Lung (tissue), 12 donors: ENCODE measurements around the gene PPP1R13B. TPM values are rescaled to one million over a fixed set of nuclear protein-coding genes. Genes with fewer than 3 reads are reported as not detected.

ENCODE experiments used
- ATAC-seq: fragments of 200-7000 bp; cut with Tn5 transposase; one replicate; pipeline ENCODE4 v1.9.1; 2020; ENCODE audit warnings: moderate number of reproducible peaks; ENCODE audit not compliant: insufficient read depth, low FRiP score
- DNase-seq, 3 donors: peaks; one replicate each; pipeline ENCODE4 v3.0.0-alpha.2; 2013 to 2017
- H3K27ac ChIP-seq, 2 donors: one replicate each; pipeline ENCODE4 v1.5.1; 2013; ENCODE audit warnings: mild to moderate bottlenecking in 2 of 2, moderate library complexity in 2 of 2, control low read depth in 1 of 2, inconsistent platforms in 1 of 2, low read depth in 1 of 2, low read length in 1 of 2
- H3K27me3 ChIP-seq, 3 donors: one replicate each; pipeline ENCODE4 v1.5.1; 2013; ENCODE audit warnings: low read length in 2 of 3; ENCODE audit not compliant: control insufficient read depth in 3 of 3, insufficient read depth in 3 of 3
- H3K36me3 ChIP-seq, 4 donors: one replicate each; pipeline ENCODE4 v1.5.1; 2013; ENCODE audit warnings: low read length in 4 of 4, mild to moderate bottlenecking in 1 of 4, moderate library complexity in 1 of 4; ENCODE audit not compliant: control insufficient read depth in 4 of 4, insufficient read depth in 4 of 4
- H3K4me1 ChIP-seq, 5 donors: one replicate each; pipeline ENCODE4 v1.5.1; 2013; ENCODE audit warnings: low read length in 5 of 5, mild to moderate bottlenecking in 2 of 5, moderate library complexity in 1 of 5; ENCODE audit not compliant: control insufficient read depth in 5 of 5, insufficient read depth in 5 of 5
- H3K4me3 ChIP-seq: one replicate; pipeline ENCODE4 v1.5.1; 2013; ENCODE audit warnings: mild to moderate bottlenecking, control low read depth, moderate library complexity
- H3K9ac ChIP-seq, 2 donors: one replicate each; pipeline ENCODE4 v1.5.1; 2013; ENCODE audit warnings: low read length in 2 of 2, control low read depth in 1 of 2; ENCODE audit not compliant: insufficient read depth in 1 of 2
- H3K9me3 ChIP-seq, 4 donors: one replicate each; pipeline ENCODE4 v1.5.1; 2013; ENCODE audit warnings: low read length in 3 of 4, mild to moderate bottlenecking in 1 of 4, moderate library complexity in 1 of 4; ENCODE audit not compliant: control insufficient read depth in 4 of 4, insufficient read depth in 3 of 4
- WGBS, 2 donors: extraction: QIAGEN DNeasy Blood & Tissue Kit; methylation state at CpG; one replicate each; pipeline ENCODE4 v1.1.7; 2013; 5-methylcytosine and 5-hydroxymethylcytosine counted together
- polyA plus RNA-seq, 2 donors: library from polyadenylated mRNA; stranded (reverse); fragments of 200-250 nt; gene quantifications; one replicate each; pipeline ENCODE4 v1.2.1, GENCODE V29; 2013
- total RNA-seq, 2 donors: library from RNA; depleted of rRNA in 1 of 2; stranded (reverse); fragments of >200 nt in 1 of 2; gene quantifications; one replicate each; pipeline ENCODE4 v1.2.1, GENCODE V29; 2014 to 2021
- TF ChIP-seq, protein P1 (sequence below): IDR thresholded peaks from 2 replicates; pipeline ENCODE4 v1.5.1; 2012; ENCODE audit warnings: mild to moderate bottlenecking; ENCODE audit errors: control extremely low read depth, extremely low read depth
- donor health status: control.
- donor health status: control.
- donor health status: Bipolar disorder and iron deficiency.
- donor health status: healthy.
- donor health status: DM: yes; HTN: yes; CAD: no.

Gene PPP1R13B
- total and polyA plus RNA-seq, 4 donors, result 12.0 to 66.6 (median 38.4) TPM

DNA sequence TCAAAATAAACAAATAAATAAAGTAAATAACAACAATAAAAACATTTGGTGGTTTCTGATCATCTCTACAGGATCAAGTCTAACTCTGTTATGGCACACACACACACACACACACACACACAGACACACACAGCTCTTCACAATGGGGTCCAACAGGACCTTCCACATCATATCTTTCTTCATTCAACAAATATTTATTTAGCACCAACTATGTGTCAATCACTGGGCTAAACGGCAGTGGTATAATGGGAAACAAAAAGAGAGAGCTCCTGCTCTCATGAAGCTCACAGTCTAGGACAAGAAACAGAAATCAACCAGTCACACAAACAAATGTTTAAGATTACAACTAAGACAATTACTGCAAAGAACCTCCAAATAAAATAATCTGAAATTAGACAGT lies 9.3 kb downstream of the PPP1R13B start:
- TF ChIP-seq, protein P1, sequence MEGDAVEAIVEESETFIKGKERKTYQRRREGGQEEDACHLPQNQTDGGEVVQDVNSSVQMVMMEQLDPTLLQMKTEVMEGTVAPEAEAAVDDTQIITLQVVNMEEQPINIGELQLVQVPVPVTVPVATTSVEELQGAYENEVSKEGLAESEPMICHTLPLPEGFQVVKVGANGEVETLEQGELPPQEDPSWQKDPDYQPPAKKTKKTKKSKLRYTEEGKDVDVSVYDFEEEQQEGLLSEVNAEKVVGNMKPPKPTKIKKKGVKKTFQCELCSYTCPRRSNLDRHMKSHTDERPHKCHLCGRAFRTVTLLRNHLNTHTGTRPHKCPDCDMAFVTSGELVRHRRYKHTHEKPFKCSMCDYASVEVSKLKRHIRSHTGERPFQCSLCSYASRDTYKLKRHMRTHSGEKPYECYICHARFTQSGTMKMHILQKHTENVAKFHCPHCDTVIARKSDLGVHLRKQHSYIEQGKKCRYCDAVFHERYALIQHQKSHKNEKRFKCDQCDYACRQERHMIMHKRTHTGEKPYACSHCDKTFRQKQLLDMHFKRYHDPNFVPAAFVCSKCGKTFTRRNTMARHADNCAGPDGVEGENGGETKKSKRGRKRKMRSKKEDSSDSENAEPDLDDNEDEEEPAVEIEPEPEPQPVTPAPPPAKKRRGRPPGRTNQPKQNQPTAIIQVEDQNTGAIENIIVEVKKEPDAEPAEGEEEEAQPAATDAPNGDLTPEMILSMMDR, result no peak
- Histone ChIP-seq H3K36me3 (peaks cover 0 to 5% (median 0%) of the 10 kb centered on the region in 4 donors), H3K9ac (no peak overlapping the region), H3K27ac (no peak overlapping the region), H3K4me1 (peaks cover 0 to 15% (median 10%) of the 10 kb centered on the region in 5 donors), H3K27me3 (no peaks in the 10 kb centered on the region), H3K4me3 (no peak overlapping the region), H3K9me3 (no peaks in the 10 kb centered on the region)
- DNase-seq (no peak), ATAC-seq (no peak)
- 46 to 61% methylated on average over 1 of the region's 1 CpG for WGBS, 2 donors

GRCh38 chr14:103836976-103837725 lies 10.2 kb downstream of the PPP1R13B start:
- Histone ChIP-seq H3K27me3 (no peaks in the 10 kb centered on the region), H3K9me3 (no peaks in the 10 kb centered on the region), H3K36me3 (no peaks in the 10 kb centered on the region), H3K27ac (no peak overlapping the region), H3K4me1 (peaks cover 0 to 21% (median 10%) of the 10 kb centered on the region in 5 donors), H3K9ac (no peak overlapping the region), H3K4me3 (no peak overlapping the region)
- WGBS, 2 donors, result 39 to 47% methylated on average over 6 of the region's 6 CpGs
- no peak for ATAC-seq
- TF ChIP-seq, protein P1, result no peak
- no peak for DNase-seq

- DNase-seq (no peak), ATAC-seq (no peak)
- Histone ChIP-seq H3K36me3 (no peaks in the 10 kb centered on the region), H3K4me1 (peaks cover 0 to 25% (median 7%) of the 10 kb centered on the region in 5 donors), H3K27me3 (no peaks in the 10 kb centered on the region), H3K9ac (no peak overlapping the region), H3K9me3 (no peaks in the 10 kb centered on the region), H3K4me3 (no peak overlapping the region), H3K27ac (no peak overlapping the region)
- 87 to 89% methylated on average over 2 of the region's 2 CpGs for WGBS, 2 donors
- TF ChIP-seq, protein P1, result no peak
Measured at GRCh38 chr14:103834956-103835355, 12.4 kb downstream of the PPP1R13B start.
